Lung (tissue), 12 donors: Measurements from ENCODE around the gene SPATS2L. TPM values are rescaled to one million over a fixed set of nuclear protein-coding genes. Genes with fewer than 3 reads are reported as not detected.

Source experiments
- ATAC-seq: fragments of 200-7000 bp; cut with Tn5 transposase; one replicate; pipeline ENCODE4 v1.9.1; 2020; ENCODE audit warnings: moderate number of reproducible peaks; ENCODE audit not compliant: insufficient read depth, low FRiP score
- DNase-seq, 3 donors: peaks; one replicate each; pipeline ENCODE4 v3.0.0-alpha.2; 2013 to 2017
- H3K27ac ChIP-seq, 2 donors: one replicate each; pipeline ENCODE4 v1.5.1; 2013; ENCODE audit warnings: mild to moderate bottlenecking in 2 of 2, moderate library complexity in 2 of 2, control low read depth in 1 of 2, inconsistent platforms in 1 of 2, low read depth in 1 of 2, low read length in 1 of 2
- H3K27me3 ChIP-seq, 3 donors: one replicate each; pipeline ENCODE4 v1.5.1; 2013; ENCODE audit warnings: low read length in 2 of 3; ENCODE audit not compliant: control insufficient read depth in 3 of 3, insufficient read depth in 3 of 3
- H3K36me3 ChIP-seq, 4 donors: one replicate each; pipeline ENCODE4 v1.5.1; 2013; ENCODE audit warnings: low read length in 4 of 4, mild to moderate bottlenecking in 1 of 4, moderate library complexity in 1 of 4; ENCODE audit not compliant: control insufficient read depth in 4 of 4, insufficient read depth in 4 of 4
- H3K4me1 ChIP-seq, 5 donors: one replicate each; pipeline ENCODE4 v1.5.1; 2013; ENCODE audit warnings: low read length in 5 of 5, mild to moderate bottlenecking in 2 of 5, moderate library complexity in 1 of 5; ENCODE audit not compliant: control insufficient read depth in 5 of 5, insufficient read depth in 5 of 5
- H3K4me3 ChIP-seq: one replicate; pipeline ENCODE4 v1.5.1; 2013; ENCODE audit warnings: mild to moderate bottlenecking, control low read depth, moderate library complexity
- H3K9ac ChIP-seq, 2 donors: one replicate each; pipeline ENCODE4 v1.5.1; 2013; ENCODE audit warnings: low read length in 2 of 2, control low read depth in 1 of 2; ENCODE audit not compliant: insufficient read depth in 1 of 2
- H3K9me3 ChIP-seq, 4 donors: one replicate each; pipeline ENCODE4 v1.5.1; 2013; ENCODE audit warnings: low read length in 3 of 4, mild to moderate bottlenecking in 1 of 4, moderate library complexity in 1 of 4; ENCODE audit not compliant: control insufficient read depth in 4 of 4, insufficient read depth in 3 of 4
- CTCF ChIP-seq: IDR thresholded peaks from 2 replicates; pipeline ENCODE4 v1.5.1; 2012; ENCODE audit warnings: mild to moderate bottlenecking; ENCODE audit errors: control extremely low read depth, extremely low read depth
- WGBS, 2 donors: extraction: QIAGEN DNeasy Blood & Tissue Kit; methylation state at CpG; one replicate each; pipeline ENCODE4 v1.1.7; 2013; 5-methylcytosine and 5-hydroxymethylcytosine counted together
- polyA plus RNA-seq, 2 donors: library from polyadenylated mRNA; stranded (reverse); fragments of 200-250 nt; gene quantifications; one replicate each; pipeline ENCODE4 v1.2.1, GENCODE V29; 2013
- total RNA-seq, 2 donors: library from RNA; depleted of rRNA in 1 of 2; stranded (reverse); fragments of >200 nt in 1 of 2; gene quantifications; one replicate each; pipeline ENCODE4 v1.2.1, GENCODE V29; 2014 to 2021
- donor health status: control.
- donor health status: control.
- donor health status: Bipolar disorder and iron deficiency.
- donor health status: healthy.
- donor health status: DM: yes; HTN: yes; CAD: no.

The SPATS2L gene
- total and polyA plus RNA-seq, 4 donors, result 30.5 to 96.8 (median 57.2) TPM

GRCh38 chr2:200362202-200362917 lies 55.9 kb downstream of the SPATS2L start:
- Histone ChIP-seq H3K4me1 (peaks cover 0 to 21% (median 2%) of the 10 kb centered on the region in 5 donors), H3K9ac (no peak overlapping the region), H3K27me3 (no peaks in the 10 kb centered on the region), H3K9me3 (no peaks in the 10 kb centered on the region), H3K4me3 (no peak overlapping the region), H3K36me3 (no peaks in the 10 kb centered on the region), H3K27ac (no peak overlapping the region)
- 96 to 99% methylated on average over 4 of the region's 4 CpGs for WGBS, 2 donors
- DNase-seq (no peak), ATAC-seq (no peak)
- TF ChIP-seq CTCF, result no peak

- H3K27ac ChIP-seq, result no peak overlapping the region
- TF ChIP-seq CTCF, result no peak
- no peaks in the 10 kb centered on the region for H3K9me3 ChIP-seq
- no peaks in the 10 kb centered on the region for H3K27me3 ChIP-seq
- WGBS, 2 donors, result 88 to 89% methylated on average over 2 of the region's 2 CpGs
- DNase-seq (no peak), ATAC-seq (no peak)
- H3K9ac ChIP-seq, result no peak overlapping the region
- peaks cover 0 to 19% (median 2%) of the 10 kb centered on the region in 5 donors for H3K4me1 ChIP-seq
- no peaks in the 10 kb centered on the region for H3K36me3 ChIP-seq
- no peak overlapping the region for H3K4me3 ChIP-seq
Observed at GRCh38 chr2:200363279-200363678, 56.8 kb downstream of the SPATS2L start.

GRCh38 chr2:200364142-200364541 lies 57.6 kb downstream of the SPATS2L start:
- peaks cover 0 to 19% (median 2%) of the 10 kb centered on the region in 5 donors for H3K4me1 ChIP-seq
- no peak overlapping the region for H3K4me3 ChIP-seq
- no peak for TF ChIP-seq CTCF
- ATAC-seq, result no peak
- H3K36me3 ChIP-seq, result no peaks in the 10 kb centered on the region
- H3K27me3 ChIP-seq, result no peaks in the 10 kb centered on the region
- WGBS, 2 donors, result 61 to 76% methylated on average over 7 of the region's 7 CpGs
- H3K9me3 ChIP-seq, result no peaks in the 10 kb centered on the region
- no peak for DNase-seq
- no peak overlapping the region for H3K27ac ChIP-seq
- H3K9ac ChIP-seq, result no peak overlapping the region
